Uterus (tissue), 4 donors: Measurements from ENCODE around the gene TMEM95. TPM values are rescaled to one million over a fixed set of nuclear protein-coding genes. Genes with fewer than 3 reads are reported as not detected.
A peak's percentile ranks its signal among the peaks of the same experiment; 100 is the strongest.

ENCODE experiments used
- DNase-seq, 2 donors: peaks; one replicate each; pipeline ENCODE4 v3.0.0-alpha.2; 2019 to 2020
- H3K27ac ChIP-seq, 2 donors: fragments of 200-600 bp; sonication (generic); 1 replicate in 1 of 2; 2 replicates in 1 of 2; pipeline ENCODE4 v1.5.1; 2016 to 2018
- H3K27me3 ChIP-seq, 2 donors: fragments of 200-600 bp; sonication (generic); one replicate each; pipeline ENCODE4 v1.5.1; 2018 to 2019; ENCODE audit warnings: control low read depth in 1 of 2
- H3K36me3 ChIP-seq, 2 donors: fragments of 200-600 bp; sonication (generic); one replicate each; pipeline ENCODE4 v1.5.1; 2019; ENCODE audit warnings: control low read depth in 1 of 2
- H3K4me1 ChIP-seq, 2 donors: fragments of 200-600 bp; sonication (generic); one replicate each; pipeline ENCODE4 v1.5.1; 2018 to 2019; ENCODE audit warnings: control low read depth in 1 of 2
- H3K4me3 ChIP-seq, 2 donors: fragments of 200-600 bp; sonication (generic); 1 replicate in 1 of 2; 2 replicates in 1 of 2; pipeline ENCODE4 v1.5.1; 2018 to 2019; ENCODE audit warnings: mild to moderate bottlenecking in 1 of 2
- H3K9me3 ChIP-seq, 2 donors: fragments of 200-600 bp; sonication (generic); one replicate each; pipeline ENCODE4 v1.5.1; 2019; ENCODE audit warnings: control low read depth in 1 of 2
- POLR2A ChIP-seq, 2 donors: fragments of 450-650 bp; IDR thresholded peaks; one replicate each; pipeline ENCODE4 v1.6.1; 2016; ENCODE audit warnings: antibody characterized with exemption in 2 of 2, mild to moderate bottlenecking in 1 of 2, moderate library complexity in 1 of 2
- intact Hi-C: fragments of 100-400 bp; cut with DNase I; formaldehyde crosslinking; loops from one replicate; pipeline ENCODE4 v1.15.1; 2023; ENCODE audit warnings: low total_unique reads
- total RNA-seq, 4 donors: library from RNA; depleted of rRNA in 3 of 4; stranded (reverse); fragments of >200 nt in 3 of 4; gene quantifications; one replicate each; pipeline versions ENCODE4 v1.1.0 to v1.2.4, GENCODE V29; 2014 to 2023
- TF ChIP-seq, protein P1 (sequence below), 4 experiments: fragments of 200-600 bp in 2 of 4; fragments of 450-650 bp in 2 of 4; sonication (generic) in 2 of 4; IDR thresholded peaks; one replicate each; pipeline ENCODE4 v1.5.1; 2016 to 2019; ENCODE audit warnings: antibody characterized with exemption in 4 of 4, mild to moderate bottlenecking in 2 of 4, moderate library complexity in 1 of 4
- donor health status: DM: yes; HTN: yes; CAD: no.

Gene TMEM95
- total RNA-seq, 4 donors from 2014 or later: not detected

DNA sequence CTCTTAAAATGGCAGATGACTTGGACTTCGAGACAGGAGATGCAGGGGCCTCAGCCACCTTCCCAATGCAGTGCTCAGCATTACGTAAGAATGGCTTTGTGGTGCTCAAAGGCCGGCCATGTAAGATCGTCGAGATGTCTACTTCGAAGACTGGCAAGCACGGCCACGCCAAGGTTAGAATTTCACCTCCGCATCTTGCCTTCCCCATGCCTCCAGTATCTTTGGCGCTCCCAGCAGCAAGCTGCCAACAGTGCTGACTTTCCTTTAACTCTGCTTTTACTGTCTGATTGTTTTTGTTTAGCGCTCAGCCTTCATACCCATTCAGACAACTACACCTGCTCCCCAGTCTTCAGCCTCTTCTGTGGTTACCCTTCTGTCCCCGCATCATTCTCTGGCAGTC is 45.3 kb upstream of the TMEM95 start:
- DNase-seq: no peak
- Histone ChIP-seq H3K4me3 (no peak overlapping the region), H3K36me3 (no peaks in the 10 kb centered on the region), H3K4me1 (peaks cover 10 to 17% of the 10 kb centered on the region in 2 donors), H3K27ac (peak overlapping the region in 1 of 2 donors; percentile 98), H3K27me3 (no peaks in the 10 kb centered on the region), H3K9me3 (no peaks in the 10 kb centered on the region)
- TF ChIP-seq POLR2A (IDR thresholded peaks at IDR 0.05): no peak
- TF ChIP-seq, protein P1, sequence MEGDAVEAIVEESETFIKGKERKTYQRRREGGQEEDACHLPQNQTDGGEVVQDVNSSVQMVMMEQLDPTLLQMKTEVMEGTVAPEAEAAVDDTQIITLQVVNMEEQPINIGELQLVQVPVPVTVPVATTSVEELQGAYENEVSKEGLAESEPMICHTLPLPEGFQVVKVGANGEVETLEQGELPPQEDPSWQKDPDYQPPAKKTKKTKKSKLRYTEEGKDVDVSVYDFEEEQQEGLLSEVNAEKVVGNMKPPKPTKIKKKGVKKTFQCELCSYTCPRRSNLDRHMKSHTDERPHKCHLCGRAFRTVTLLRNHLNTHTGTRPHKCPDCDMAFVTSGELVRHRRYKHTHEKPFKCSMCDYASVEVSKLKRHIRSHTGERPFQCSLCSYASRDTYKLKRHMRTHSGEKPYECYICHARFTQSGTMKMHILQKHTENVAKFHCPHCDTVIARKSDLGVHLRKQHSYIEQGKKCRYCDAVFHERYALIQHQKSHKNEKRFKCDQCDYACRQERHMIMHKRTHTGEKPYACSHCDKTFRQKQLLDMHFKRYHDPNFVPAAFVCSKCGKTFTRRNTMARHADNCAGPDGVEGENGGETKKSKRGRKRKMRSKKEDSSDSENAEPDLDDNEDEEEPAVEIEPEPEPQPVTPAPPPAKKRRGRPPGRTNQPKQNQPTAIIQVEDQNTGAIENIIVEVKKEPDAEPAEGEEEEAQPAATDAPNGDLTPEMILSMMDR (IDR thresholded peaks at IDR 0.05): no peak
- intact Hi-C loops: no loop called here

- H3K9me3 ChIP-seq: no peaks in the 10 kb centered on the region
- no peaks in the 10 kb centered on the region for H3K36me3 ChIP-seq
- H3K27ac ChIP-seq: no peak overlapping the region
Measured at GRCh38 chr17:7311110-7311705, 43.7 kb upstream of the TMEM95 start.

DNA sequence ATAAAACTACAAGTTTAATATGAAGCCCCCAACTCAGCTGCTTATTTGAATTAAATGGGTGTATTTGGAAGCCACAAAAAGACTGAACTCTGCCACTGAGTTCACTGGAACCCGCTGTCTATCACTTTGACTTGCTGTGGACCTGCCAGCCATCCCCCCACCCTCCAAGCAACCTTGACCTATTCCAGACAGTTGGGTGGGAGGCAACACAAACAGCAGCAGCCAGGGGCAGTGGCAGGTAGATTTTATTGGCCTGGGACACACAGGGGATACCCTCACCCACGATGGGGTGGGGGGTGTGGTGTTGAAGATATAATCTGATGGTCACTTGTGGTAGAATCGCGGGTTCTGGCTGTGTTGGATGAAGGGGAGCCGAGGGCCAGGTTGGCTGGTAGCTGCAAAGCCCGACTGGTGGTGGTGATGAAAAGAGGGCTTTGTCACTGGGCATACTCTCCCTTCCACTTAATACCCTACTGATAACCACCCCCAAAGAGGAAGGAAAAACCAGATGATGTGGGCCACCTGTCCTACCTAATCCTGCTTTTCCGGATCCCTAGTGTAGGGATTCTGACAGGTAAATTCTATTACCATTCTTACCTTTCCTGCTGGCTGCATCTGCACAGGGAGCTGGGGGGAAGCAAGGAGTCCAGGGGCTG is 42.4 kb upstream of the TMEM95 start:
- H3K4me3 ChIP-seq: no peak overlapping the region
- no peak overlapping the region for H3K27ac ChIP-seq
- DNase-seq: no peak
- TF ChIP-seq, protein P1 (IDR thresholded peaks at IDR 0.05): no peak
- no peak for TF ChIP-seq POLR2A (IDR thresholded peaks at IDR 0.05)
- H3K27me3 ChIP-seq: no peaks in the 10 kb centered on the region
- peaks cover 10 to 17% of the 10 kb centered on the region in 2 donors for H3K4me1 ChIP-seq
- intact Hi-C loops: no loop called here
- H3K36me3 ChIP-seq: no peaks in the 10 kb centered on the region
- H3K9me3 ChIP-seq: no peaks in the 10 kb centered on the region

More at GRCh38 chr17:7311110-7311705, 43.7 kb upstream of the TMEM95 start:
- intact Hi-C loops: no loop called here
- DNase-seq: no peak
- H3K4me3 ChIP-seq: no peak overlapping the region
- peaks cover 10 to 17% of the 10 kb centered on the region in 2 donors for H3K4me1 ChIP-seq
- TF ChIP-seq POLR2A (IDR thresholded peaks at IDR 0.05): no peak
- TF ChIP-seq, protein P1 (IDR thresholded peaks at IDR 0.05): no peak
- H3K27me3 ChIP-seq: no peaks in the 10 kb centered on the region

DNA sequence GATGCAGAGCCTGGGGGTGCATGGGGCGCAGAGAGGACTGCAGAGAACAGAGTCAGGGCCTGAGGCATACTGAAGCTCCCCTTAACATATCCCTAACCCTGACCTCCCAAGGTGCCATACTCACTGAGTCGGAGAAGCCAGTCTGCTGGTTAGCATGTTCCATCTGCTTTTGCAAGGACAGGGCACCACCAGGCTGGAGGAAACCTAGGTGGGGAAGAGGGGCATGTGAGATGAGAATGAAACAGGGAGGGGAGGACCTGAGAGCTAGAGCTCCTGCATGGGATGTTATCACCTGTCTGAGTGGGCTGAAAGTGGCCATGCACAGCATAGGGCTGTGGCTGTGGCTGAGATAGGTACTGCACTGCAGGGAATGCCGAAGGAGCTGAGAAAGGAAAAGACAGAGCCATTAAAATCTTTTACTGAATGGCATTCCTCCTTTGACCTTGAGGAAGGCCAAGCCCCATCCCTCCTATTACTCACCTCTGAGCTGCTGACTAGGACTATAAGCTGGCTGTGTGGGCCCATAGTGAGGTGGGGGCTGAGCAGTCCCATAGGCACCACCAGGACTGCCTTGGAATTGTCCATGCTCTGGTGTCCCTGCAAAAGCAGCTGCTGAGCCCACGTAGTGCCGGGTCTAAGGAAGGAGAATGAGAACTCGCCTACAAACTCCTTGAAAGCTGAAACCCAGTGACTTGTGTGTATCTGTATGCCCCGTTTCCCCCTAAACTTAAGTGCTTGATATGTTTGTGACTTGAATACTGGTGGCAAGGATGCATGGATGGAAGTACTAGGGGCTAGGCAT is 41.7 kb upstream of the TMEM95 start:
- Histone ChIP-seq H3K27ac (no peak overlapping the region), H3K4me3 (no peak overlapping the region), H3K27me3 (no peaks in the 10 kb centered on the region), H3K36me3 (no peaks in the 10 kb centered on the region), H3K4me1 (peaks cover 10 to 17% of the 10 kb centered on the region in 2 donors), H3K9me3 (no peaks in the 10 kb centered on the region)
- TF ChIP-seq, protein P1 (IDR thresholded peaks at IDR 0.05): no peak
- no peak for TF ChIP-seq POLR2A (IDR thresholded peaks at IDR 0.05)
- intact Hi-C loops: no loop called here
- DNase-seq: no peak
